Epithelial cell of esophagus (primary cell): ENCODE results near the gene CFAP54.

Source experiments
- DNase-seq: peaks from one replicate; pipeline ENCODE4 v3.0.0; 2010; ENCODE audit warnings: low read depth
- H3K4me3 ChIP-seq: 2 replicates; pipeline ENCODE4 v1.5.1; 2011; ENCODE audit warnings: mild to moderate bottlenecking, low read length, control low read depth
- TF ChIP-seq, protein P1 (sequence below): IDR thresholded peaks from 2 replicates; pipeline ENCODE4 v1.5.1; 2011; ENCODE audit warnings: low read depth, mild to moderate bottlenecking, low read length, control low read depth, inconsistent platforms; ENCODE audit not compliant: insufficient read depth; ENCODE audit errors: missing control alignments

CFAP54 gene

DNA sequence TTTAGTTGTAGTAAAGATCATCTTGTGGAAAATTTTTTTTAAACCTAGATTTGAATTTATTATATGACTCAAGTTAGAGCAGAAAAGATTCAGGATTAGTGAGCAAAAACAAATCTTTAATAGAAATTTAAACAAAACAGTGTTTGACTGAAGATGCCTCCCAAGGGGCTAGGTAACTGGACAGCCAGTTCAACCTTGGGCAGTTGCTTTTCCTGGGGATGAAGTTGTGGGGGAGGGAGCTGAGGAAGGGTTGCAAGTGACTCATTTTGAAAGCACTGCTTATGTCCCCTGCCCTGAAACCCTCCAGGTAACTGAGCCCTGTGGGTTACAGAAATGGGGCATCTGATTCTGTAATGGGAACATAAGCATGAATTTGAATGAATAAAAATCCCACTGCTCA lies 13.1 kb downstream of the CFAP54 start:
- DNase-seq = peak; percentile 14
- no peak overlapping the region for H3K4me3 ChIP-seq
- TF ChIP-seq, protein P1, sequence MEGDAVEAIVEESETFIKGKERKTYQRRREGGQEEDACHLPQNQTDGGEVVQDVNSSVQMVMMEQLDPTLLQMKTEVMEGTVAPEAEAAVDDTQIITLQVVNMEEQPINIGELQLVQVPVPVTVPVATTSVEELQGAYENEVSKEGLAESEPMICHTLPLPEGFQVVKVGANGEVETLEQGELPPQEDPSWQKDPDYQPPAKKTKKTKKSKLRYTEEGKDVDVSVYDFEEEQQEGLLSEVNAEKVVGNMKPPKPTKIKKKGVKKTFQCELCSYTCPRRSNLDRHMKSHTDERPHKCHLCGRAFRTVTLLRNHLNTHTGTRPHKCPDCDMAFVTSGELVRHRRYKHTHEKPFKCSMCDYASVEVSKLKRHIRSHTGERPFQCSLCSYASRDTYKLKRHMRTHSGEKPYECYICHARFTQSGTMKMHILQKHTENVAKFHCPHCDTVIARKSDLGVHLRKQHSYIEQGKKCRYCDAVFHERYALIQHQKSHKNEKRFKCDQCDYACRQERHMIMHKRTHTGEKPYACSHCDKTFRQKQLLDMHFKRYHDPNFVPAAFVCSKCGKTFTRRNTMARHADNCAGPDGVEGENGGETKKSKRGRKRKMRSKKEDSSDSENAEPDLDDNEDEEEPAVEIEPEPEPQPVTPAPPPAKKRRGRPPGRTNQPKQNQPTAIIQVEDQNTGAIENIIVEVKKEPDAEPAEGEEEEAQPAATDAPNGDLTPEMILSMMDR = no peak

DNA sequence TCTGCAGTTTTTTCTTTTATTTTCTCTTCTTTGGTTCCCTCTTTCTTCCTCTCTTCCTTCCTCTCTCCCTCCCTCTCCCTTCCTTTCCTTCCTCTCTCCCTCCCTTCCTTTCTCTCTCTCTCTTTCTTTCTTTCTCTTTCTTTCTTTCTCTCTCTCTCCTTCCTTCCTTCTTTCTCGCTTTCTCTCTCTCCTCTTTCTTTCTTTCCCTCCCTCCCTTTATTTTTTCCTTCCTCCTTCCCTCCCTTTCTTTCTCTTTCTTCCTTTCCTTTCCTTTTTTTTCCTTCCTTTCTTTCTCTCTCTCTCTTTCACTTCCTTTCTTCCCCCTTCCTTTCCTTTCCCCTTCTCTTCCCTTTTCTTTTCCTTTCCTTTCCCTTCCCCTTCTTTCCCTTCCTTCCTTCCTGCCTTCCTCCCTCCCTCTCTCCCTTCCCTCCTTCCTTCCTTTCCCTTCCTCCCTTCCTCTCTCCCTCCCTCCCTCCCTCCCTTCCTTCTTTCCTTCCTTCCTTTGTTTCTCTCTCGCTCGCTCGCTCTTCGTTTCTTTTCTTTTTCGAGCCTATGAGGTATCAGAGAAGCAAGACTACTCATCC lies 13.7 kb downstream of the CFAP54 start:
- TF ChIP-seq, protein P1 = no peak
- H3K4me3 ChIP-seq = no peak overlapping the region
- no peak for DNase-seq

DNA sequence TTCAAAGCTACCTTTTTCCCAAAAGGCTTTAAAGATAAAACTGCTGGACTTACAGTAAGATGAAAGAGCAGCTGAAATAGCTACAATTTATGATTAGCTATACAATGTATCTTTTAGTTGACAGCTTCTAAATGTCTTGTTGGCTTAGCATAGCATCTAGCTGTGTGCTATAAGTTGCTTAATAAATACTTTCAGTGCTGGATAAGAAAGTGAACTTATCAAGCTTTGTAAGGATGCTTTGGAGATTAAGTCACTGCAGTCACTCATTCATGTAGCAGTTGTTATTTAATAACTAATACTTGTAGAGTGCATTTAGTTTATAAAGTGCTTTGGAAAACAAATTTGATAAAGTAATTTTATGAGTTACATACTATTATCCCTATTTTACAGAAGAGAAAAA lies 14.6 kb downstream of the CFAP54 start:
- H3K4me3 ChIP-seq = no peak overlapping the region
- no peak for DNase-seq
- TF ChIP-seq, protein P1 = no peak

DNA sequence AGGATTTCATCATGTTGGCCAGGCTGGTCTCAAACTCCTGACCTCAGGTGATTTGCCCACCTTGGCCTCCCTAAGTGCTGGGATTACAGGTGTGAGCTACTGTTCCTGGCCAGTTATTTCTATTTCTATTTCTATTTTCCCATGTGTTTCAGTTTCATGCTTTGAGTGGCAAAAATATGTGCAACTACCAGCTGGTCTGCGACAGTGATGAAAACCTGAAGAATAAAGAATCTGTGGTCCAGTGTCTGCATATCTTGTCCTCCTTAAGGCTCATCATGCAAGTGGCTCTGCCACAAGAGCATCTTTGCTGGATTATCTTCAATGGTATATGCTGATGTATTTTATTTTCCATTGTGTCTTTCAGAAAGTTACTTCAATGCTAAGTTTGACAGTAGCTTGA lies 17.4 kb downstream of the CFAP54 start:
- no peak for DNase-seq
- no peak overlapping the region for H3K4me3 ChIP-seq
- TF ChIP-seq, protein P1 = no peak

DNA sequence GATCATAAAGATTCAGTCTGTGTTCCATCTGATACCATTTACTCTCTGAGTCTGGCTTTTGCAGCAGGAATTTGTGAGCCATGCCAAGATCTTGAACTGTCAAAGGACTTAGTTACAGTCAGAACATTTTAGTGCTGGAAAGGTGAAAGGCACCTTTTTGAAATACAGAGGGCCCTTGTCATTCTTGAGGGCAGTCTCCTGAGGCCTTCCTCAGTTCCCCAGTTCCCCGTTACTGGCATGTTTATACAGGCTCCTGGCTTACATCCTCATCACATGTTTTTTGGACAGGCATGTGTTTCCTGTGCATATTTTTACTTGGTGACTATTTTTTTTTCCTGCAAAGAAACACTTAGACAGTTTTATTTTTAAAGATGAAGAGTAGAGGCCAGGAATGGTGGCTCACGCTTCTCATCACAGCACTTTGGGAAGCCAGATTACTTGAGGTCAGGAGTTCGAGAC lies 21.0 kb downstream of the CFAP54 start:
- TF ChIP-seq, protein P1 = no peak
- DNase-seq = peak; percentile 44
- no peak overlapping the region for H3K4me3 ChIP-seq

DNA sequence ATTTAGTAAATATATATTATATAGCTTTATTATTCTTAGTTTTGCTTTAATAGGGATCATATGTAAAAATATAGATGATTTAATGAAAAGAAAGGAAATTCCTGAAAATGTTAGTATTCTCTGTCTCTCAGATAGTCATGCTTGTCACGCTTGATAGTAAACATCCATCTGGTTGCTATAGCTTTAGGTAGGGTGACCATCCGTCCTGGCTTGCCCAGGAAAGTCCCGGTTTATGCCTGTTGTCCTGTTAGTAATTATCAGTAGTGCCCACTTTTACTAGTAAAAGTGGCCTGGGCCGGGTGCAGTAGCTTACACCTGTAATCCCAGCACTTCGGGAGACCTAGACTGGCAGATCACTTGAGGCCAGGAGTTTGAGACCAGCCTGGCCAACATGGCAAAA lies 23.8 kb downstream of the CFAP54 start:
- TF ChIP-seq, protein P1 = no peak
- peak; percentile 49 for DNase-seq
- H3K4me3 ChIP-seq = no peak overlapping the region

DNA sequence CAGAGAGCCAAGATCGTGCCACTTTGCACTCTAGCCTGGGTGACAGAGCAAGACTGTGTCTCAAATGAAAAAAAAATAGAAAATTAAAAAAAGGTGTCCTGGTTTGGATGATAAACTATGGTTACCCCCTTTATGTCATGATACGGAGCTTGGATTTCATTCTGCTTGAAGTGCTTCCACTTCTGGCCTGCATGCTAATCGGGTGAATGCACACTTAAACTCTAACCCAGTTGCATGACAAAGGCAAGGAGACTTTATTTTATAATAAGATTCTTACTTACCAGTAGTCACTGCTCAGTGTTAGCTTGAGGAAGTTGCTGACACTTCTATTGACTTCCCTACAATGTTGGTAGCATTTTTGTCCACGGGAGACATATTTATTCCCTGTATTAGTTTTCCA lies 24.3 kb downstream of the CFAP54 start:
- DNase-seq = no peak
- H3K4me3 ChIP-seq = no peak overlapping the region
- TF ChIP-seq, protein P1 = no peak
